Measurements from ENCODE around the gene ANKS1B.
A peak's percentile ranks its signal among the peaks of the same experiment; 100 is the strongest.

The ANKS1B gene

GRCh38 chr12:99099786-99100185 lies 885.0 kb downstream of the ANKS1B start:
- DNase-seq: peak in 1 of 2 experiments; percentile 36

GRCh38 chr12:99097171-99097570 lies 887.6 kb downstream of the ANKS1B start:
- DNase-seq: no peak

GRCh38 chr12:99093166-99093565 lies 891.6 kb downstream of the ANKS1B start:
- no peak for DNase-seq

- no peak for DNase-seq
These were observed 892.5 kb downstream of the ANKS1B start for GRCh38 chr12:99092100-99092851.

- DNase-seq: peak in 1 of 2 experiments; percentile 29
These were observed 897.5 kb downstream of the ANKS1B start for GRCh38 chr12:99087278-99087677.

- DNase-seq: no peak
These were observed 904.9 kb downstream of the ANKS1B start for GRCh38 chr12:99079811-99080210.

GRCh38 chr12:99068993-99069747 lies 915.6 kb downstream of the ANKS1B start:
- DNase-seq: no peak

- DNase-seq: no peak
These were observed 917.5 kb downstream of the ANKS1B start for GRCh38 chr12:99067171-99067785.

- DNase-seq: no peak
These were observed 918.0 kb downstream of the ANKS1B start for GRCh38 chr12:99066726-99067125.

GRCh38 chr12:99063182-99063581 lies 921.6 kb downstream of the ANKS1B start:
- DNase-seq: no peak

- DNase-seq: no peak
These were observed 924.8 kb downstream of the ANKS1B start for GRCh38 chr12:99059824-99060511.

- DNase-seq: no peak
These were observed 927.1 kb downstream of the ANKS1B start for GRCh38 chr12:99057670-99058069.

- no peak for DNase-seq
These were observed 928.5 kb downstream of the ANKS1B start for GRCh38 chr12:99056186-99056585.

- no peak for DNase-seq
These were observed 929.4 kb downstream of the ANKS1B start for GRCh38 chr12:99055299-99055698.

GRCh38 chr12:99054601-99055128 lies 930.1 kb downstream of the ANKS1B start:
- DNase-seq: no peak

- no peak for DNase-seq
These were observed 930.9 kb downstream of the ANKS1B start for GRCh38 chr12:99053616-99054362.

- DNase-seq: no peak
These were observed 935.0 kb downstream of the ANKS1B start for GRCh38 chr12:99049774-99050173.

GRCh38 chr12:99045158-99045557 lies 939.6 kb downstream of the ANKS1B start:
- DNase-seq: no peak

GRCh38 chr12:99043319-99043914 lies 941.3 kb downstream of the ANKS1B start:
- peak; percentile 44 to 75 for DNase-seq

- DNase-seq: no peak
These were observed 942.5 kb downstream of the ANKS1B start for GRCh38 chr12:99042226-99042625.

- no peak for DNase-seq
These were observed 945.2 kb downstream of the ANKS1B start for GRCh38 chr12:99039367-99040120.
